Endothelial cell of umbilical vein (primary cell): ENCODE data around the gene FAM136A. TPM values are rescaled to one million over a fixed set of nuclear protein-coding genes. Genes with fewer than 3 reads are reported as not detected.

Experiments used
- BruUV-seq: library from RNA; stranded (reverse); fragments of 400-500 nt; replicated peaks from 2 replicates; lab custom pipeline; 2021; lab: Mats Ljungman, UMichigan
- CTCF ChIA-PET: fragments of 300-600, 350-600 bp; sonication (Branson Sonifier 250); formaldehyde crosslinking; loops from one replicate; lab custom pipeline; 2021; ENCODE audit warnings: antibody characterized with exemption, inconsistent platforms; lab: Charles Lee
- POLR2A ChIA-PET: fragments of 300-600, 350-600 bp; sonication (Branson Sonifier 250); formaldehyde crosslinking; loops from one replicate; lab custom pipeline; 2021; ENCODE audit warnings: antibody characterized with exemption, inconsistent platforms; lab: Charles Lee
- DNase-seq: peaks from one replicate; pipeline ENCODE4 v3.0.0-alpha.2; 2011; ENCODE audit warnings: low read depth, low spot score
- FAIRE-seq: peaks from 2 replicates; lab custom pipeline; 2011; peaks lifted over from hg19 to GRCh38; lab: Jason Lieb, UNC
- H2AFZ ChIP-seq: 2 replicates; pipeline ENCODE4 v1.6.0; 2012; ENCODE audit warnings: low read depth, low read length, control low read depth, inconsistent platforms
- H3K27ac ChIP-seq: 2 replicates; pipeline ENCODE4 v1.5.1; 2011; ENCODE audit warnings: low read depth, mild to moderate bottlenecking, control low read depth, low read length, moderate library complexity; ENCODE audit not compliant: insufficient read depth
- H3K27me3 ChIP-seq, 2 experiments: 2 replicates each; pipeline versions ENCODE4 v1.6.0 to v1.6.1; 2011; ENCODE audit warnings: low read length in 2 of 2, mixed read lengths in 1 of 2; ENCODE audit not compliant: control insufficient read depth in 2 of 2, insufficient read depth in 2 of 2
- H3K36me3 ChIP-seq, 2 experiments: 2 replicates in 1 of 2; 3 replicates in 1 of 2; pipeline ENCODE4 v1.5.1; 2011; ENCODE audit warnings: low read length in 2 of 2, mild to moderate bottlenecking in 1 of 2, moderate library complexity in 1 of 2; ENCODE audit not compliant: control insufficient read depth in 2 of 2, insufficient read depth in 2 of 2; ENCODE audit errors: extremely low read depth in 1 of 2
- H3K4me1 ChIP-seq: 3 replicates; pipeline ENCODE4 v1.5.1; 2011; ENCODE audit warnings: mild to moderate bottlenecking, low read length; ENCODE audit not compliant: control insufficient read depth, insufficient read depth; ENCODE audit errors: extremely low read depth
- H3K4me2 ChIP-seq: 2 replicates; pipeline ENCODE4 v1.6.1; 2011; ENCODE audit warnings: low read length, control low read depth, mixed read lengths; ENCODE audit not compliant: insufficient read depth
- H3K4me3 ChIP-seq, 3 experiments: fragments of 200-600 bp in 1 of 3; sonication (generic), shearing (Covaris generic) in 1 of 3; replicated peaks in 1 of 3; 2 replicates each; pipeline ENCODE4 v1.5.1; 2011 to 2016; ENCODE audit warnings: control low read depth in 3 of 3, low read length in 3 of 3, mild to moderate bottlenecking in 2 of 3, inconsistent platforms in 1 of 3, low read depth in 1 of 3, moderate library complexity in 1 of 3; ENCODE audit not compliant: insufficient read depth in 1 of 3
- H3K79me2 ChIP-seq: 2 replicates; pipeline ENCODE4 v1.6.0; 2012; ENCODE audit warnings: low read length, inconsistent platforms; ENCODE audit not compliant: control insufficient read depth, insufficient read depth
- H3K9ac ChIP-seq: replicated peaks from 2 replicates; pipeline ENCODE3; 2011; ENCODE audit warnings: low read length, control low read depth; ENCODE audit not compliant: insufficient read depth; ENCODE audit errors: extremely low read depth
- H3K9me1 ChIP-seq: replicated peaks from 3 replicates; pipeline ENCODE4 v1.6.0; 2011; ENCODE audit warnings: mild to moderate bottlenecking, low read length; ENCODE audit not compliant: control insufficient read depth, insufficient read depth; ENCODE audit errors: extremely low read depth
- H3K9me3 ChIP-seq: replicated peaks from 2 replicates; pipeline ENCODE4 v1.5.1; 2012; ENCODE audit warnings: low read length, inconsistent platforms; ENCODE audit not compliant: control insufficient read depth, insufficient read depth
- H4K20me1 ChIP-seq: replicated peaks from 2 replicates; pipeline ENCODE3; 2011; ENCODE audit warnings: mild to moderate bottlenecking, low read length; ENCODE audit not compliant: control insufficient read depth, insufficient read depth; ENCODE audit errors: extremely low read depth
- CTCF ChIP-seq, 2 donors: IDR thresholded peaks; 1 replicate in 1 of 2; 2 replicates in 1 of 2; pipeline ENCODE4 v1.5.1; 2011; ENCODE audit warnings: low read length in 2 of 2, mild to moderate bottlenecking in 2 of 2, moderate library complexity in 2 of 2, control low read depth in 1 of 2, inconsistent platforms in 1 of 2, low read depth in 1 of 2; ENCODE audit not compliant: insufficient read depth in 1 of 2; ENCODE audit errors: extremely low read depth in 1 of 2
- EZH2 ChIP-seq: IDR thresholded peaks from 2 replicates; pipeline ENCODE4 v1.6.1; 2012; ENCODE audit warnings: borderline replicate concordance, low read depth, mild to moderate bottlenecking, moderate library complexity, low read length, inconsistent platforms; ENCODE audit not compliant: severe bottlenecking
- FOS ChIP-seq: IDR thresholded peaks from 2 replicates; pipeline ENCODE4 v1.6.1; 2011; ENCODE audit warnings: mild to moderate bottlenecking, low read length, moderate library complexity, borderline replicate concordance; ENCODE audit not compliant: insufficient read depth
- GATA2 ChIP-seq: IDR thresholded peaks from 2 replicates; pipeline ENCODE4 v1.7.0; 2011; ENCODE audit warnings: low read depth, mild to moderate bottlenecking, moderate library complexity, mixed read lengths, low read length; ENCODE audit not compliant: insufficient read length, insufficient read depth
- JUN ChIP-seq: IDR thresholded peaks from 2 replicates; pipeline ENCODE4 v1.6.1; 2011; ENCODE audit warnings: borderline replicate concordance, low read depth; ENCODE audit not compliant: insufficient read length, insufficient read depth
- MYC ChIP-seq: IDR thresholded peaks from one replicate; pipeline ENCODE4 v1.6.1; 2011; ENCODE audit warnings: mild to moderate bottlenecking, low read depth, low read length
- POLR2A ChIP-seq: IDR thresholded peaks from 2 replicates; pipeline ENCODE4 v1.6.1; 2012; ENCODE audit warnings: low read depth, mild to moderate bottlenecking, control low read depth, low read length
- POLR2AphosphoS5 ChIP-seq: IDR thresholded peaks from 2 replicates; pipeline ENCODE4 v1.6.1; 2012; ENCODE audit warnings: low read depth, mild to moderate bottlenecking, control low read depth, low read length, moderate library complexity; ENCODE audit not compliant: insufficient read depth
- dilution Hi-C: fragments of 300-500 bp; cut with MboI; formaldehyde crosslinking; loops from one replicate; pipeline ENCODE4 v1.15.0; 2019; ENCODE audit warnings: low sequenced_read_pairs; ENCODE audit not compliant: extremely low pct_ligation_motif_present
- intact Hi-C: fragments of 100-400 bp; cut with micrococcal nuclease; formaldehyde crosslinking; loops from one replicate; pipeline ENCODE4 v1.10.0; 2022
- polyA plus RNA-seq, 4 experiments: library from polyadenylated mRNA; depleted of rRNA in 3 of 4; stranded (reverse) in 3 of 4; unstranded in 1 of 4; fragments of >200 nt; gene quantifications; 2 replicates each; pipeline versions ENCODE4 v1.2.1 to v1.2.3, GENCODE V29; 2011 to 2012; ENCODE audit warnings: missing spikeins in 1 of 4
- total RNA-seq: library from RNA; stranded (reverse); gene quantifications from 2 replicates; pipeline ENCODE4 v1.2.3, GENCODE V29; 2021
- TF ChIP-seq, protein P1 (sequence below): IDR thresholded peaks from 2 replicates; pipeline ENCODE4 v1.6.1; 2011; ENCODE audit not compliant: insufficient read depth, insufficient read length

The FAM136A gene
- total and polyA plus RNA-seq, 2 donors (not counting 3 experiments of a cell fraction or from before 2014, with no cell fraction given) = 28.3 to 42.4 TPM

DNA sequence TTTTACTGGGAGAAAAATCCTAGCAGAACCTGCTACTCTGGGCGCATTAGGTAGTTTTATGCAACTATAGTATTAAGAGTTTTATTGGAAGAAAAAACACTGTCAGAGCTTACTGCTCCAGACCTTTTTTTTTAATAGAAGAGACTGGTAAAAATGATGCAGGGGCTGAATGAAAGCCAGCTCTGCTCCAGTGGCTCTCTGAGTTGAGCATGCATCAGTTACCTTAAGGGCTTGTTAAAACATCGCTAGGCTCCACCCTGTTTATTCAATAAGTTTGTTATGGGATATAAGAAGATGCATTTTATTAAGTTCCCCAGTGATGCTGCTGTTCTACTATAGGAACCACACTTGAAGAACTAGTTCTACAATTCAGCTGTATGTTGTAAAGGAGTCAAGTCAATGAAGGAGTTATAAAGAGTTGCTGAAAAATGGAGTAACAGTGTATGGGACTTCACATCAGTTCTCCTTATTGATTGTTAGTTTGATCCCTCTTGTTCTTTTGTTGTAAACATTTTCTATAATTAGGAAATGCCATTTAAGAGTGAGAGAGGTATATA, 21.5 kb downstream of the FAM136A start:
- Histone ChIP-seq H3K4me3 (no peak overlapping the region), H3K9me1 (no peaks in the 10 kb centered on the region), H3K4me1 (no peaks in the 10 kb centered on the region), H3K27ac (no peak overlapping the region), H3K79me2 (peaks cover 20% of the 10 kb centered on the region), H3K9ac (no peak overlapping the region), H3K36me3 (peaks cover 0 to 18% of the 10 kb centered on the region in 2 experiments), H3K9me3 (no peaks in the 10 kb centered on the region), H4K20me1 (no peaks in the 10 kb centered on the region), H3K27me3 (no peaks in the 10 kb centered on the region), H2AFZ (no peak overlapping the region), H3K4me2 (no peak overlapping the region)
- ChIA-PET POLR2A (interaction anchor here (0.6 kb wide), 1 partner anchor 11 kb away, joined by 7 read pairs; no protein-coding TSS in a partner anchor), CTCF (no interaction called here)
- DNase-seq = no peak
- FAIRE-seq = no peak
- TF ChIP-seq POLR2A (no peak), POLR2AphosphoS5 (peak; percentile 8)
- intact Hi-C loops (no loop called here), dilution Hi-C loops (no loop called here)
- BruUV-seq = no TSS peak

GRCh38 chr2:70270323-70270722, 31.5 kb downstream of the FAM136A start:
- Histone ChIP-seq H3K4me2 (no peak overlapping the region), H3K9ac (no peak overlapping the region), H3K4me3 (no peak overlapping the region), H3K4me1 (no peaks in the 10 kb centered on the region), H3K9me1 (no peaks in the 10 kb centered on the region), H3K36me3 (no peaks in the 10 kb centered on the region), H3K27me3 (no peaks in the 10 kb centered on the region), H4K20me1 (no peaks in the 10 kb centered on the region), H3K27ac (no peak overlapping the region), H2AFZ (no peak overlapping the region), H3K79me2 (no peaks in the 10 kb centered on the region), H3K9me3 (no peaks in the 10 kb centered on the region)
- dilution Hi-C loops (no loop called here), intact Hi-C loops (no loop called here)
- CTCF ChIA-PET = interaction anchor here (1.1 kb wide), 1 partner anchor 12 kb away, joined by 5 read pairs; no protein-coding TSS in a partner anchor
- no TSS peak for BruUV-seq
- DNase-seq (no peak), FAIRE-seq (no peak)
- TF ChIP-seq, protein P1, sequence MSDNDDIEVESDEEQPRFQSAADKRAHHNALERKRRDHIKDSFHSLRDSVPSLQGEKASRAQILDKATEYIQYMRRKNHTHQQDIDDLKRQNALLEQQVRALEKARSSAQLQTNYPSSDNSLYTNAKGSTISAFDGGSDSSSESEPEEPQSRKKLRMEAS = no peak
- TF ChIP-seq GATA2 (no peak), MYC (no peak), POLR2A (no peak), EZH2 (no peak), POLR2AphosphoS5 (no peak), JUN (no peak), CTCF (IDR thresholded peaks at IDR 0.05; ENCODE audit: extremely low read depth in 1 of 2, insufficient read depth in 1 of 2, low read depth in 1 of 2, low read length in 2 of 2) (no peak), FOS (no peak)
- POLR2A ChIA-PET = interaction anchor here (1.5 kb wide), 1 partner anchor 23 kb away, joined by 4 read pairs; the partner anchor contains the start of gene SNRPG
